ENCODE data around the gene BTBD16.

DNA sequence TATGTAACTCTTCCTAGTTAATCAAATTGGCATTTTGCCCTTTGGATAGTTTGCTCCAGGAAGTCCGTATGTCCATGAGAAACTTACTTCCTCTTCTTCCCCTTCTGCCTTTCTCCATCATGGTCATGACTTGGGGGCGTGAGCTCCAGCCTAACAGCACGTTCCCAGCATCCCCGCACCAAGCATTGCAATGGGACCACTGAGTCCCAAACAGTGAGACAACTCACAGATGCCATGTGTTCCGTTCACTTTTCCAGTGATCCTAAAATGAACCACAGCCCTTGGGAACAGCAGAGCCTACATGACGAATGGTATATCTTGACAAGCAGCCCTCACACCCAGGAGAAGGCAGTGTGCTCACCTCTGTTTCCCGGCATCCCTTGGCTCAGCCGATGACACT lies 10.7 kb downstream of the BTBD16 start:
- TF ChIP-seq POLR2AphosphoS5 (IDR thresholded peaks at IDR 0.05; ENCODE audit: low read depth, low read length), result no peak
- no peak for TF ChIP-seq POLR2A (IDR thresholded peaks at IDR 0.05; ENCODE audit: low read depth, low read length)
- TF ChIP-seq SPI1 (IDR thresholded peaks at IDR 0.05; ENCODE audit: low read depth, low read length), result no peak
